ENCODE measurements around the gene SV2B.

Gene SV2B

GRCh38 chr15:91113030-91113429 lies 13.0 kb downstream of the SV2B start:
- H3K27ac ChIP-seq (replicated peaks), result no peak overlapping the region
- H3K27me3 ChIP-seq (ENCODE audit: insufficient read depth, poor library complexity, severe bottlenecking), result peaks cover 6% of the 10 kb centered on the region
- TF ChIP-seq CTCF (IDR thresholded peaks at IDR 0.05; ENCODE audit: insufficient read depth, low read length) (no peak), GABPA (IDR thresholded peaks at IDR 0.05; ENCODE audit: low read depth) (no peak), POLR2AphosphoS5 (IDR thresholded peaks at IDR 0.05; ENCODE audit: low read depth) (no peak), SPI1 (IDR thresholded peaks at IDR 0.05; ENCODE audit: borderline replicate concordance, low read depth) (no peak), REST (IDR thresholded peaks at IDR 0.05; ENCODE audit: insufficient replicate concordance, low read depth) (no peak)
- DNase-seq (ENCODE audit: low read depth in 1 of 2, low spot score in 1 of 2), result no peak
- no peak overlapping the region for H3K4me3 ChIP-seq (replicated peaks; ENCODE audit: insufficient read depth, low read length)

- no peak for DNase-seq (ENCODE audit: low read depth in 1 of 2, low spot score in 1 of 2)
- no peak overlapping the region for H3K4me3 ChIP-seq (replicated peaks; ENCODE audit: insufficient read depth, low read length)
- H3K27me3 ChIP-seq (ENCODE audit: insufficient read depth, poor library complexity, severe bottlenecking), result peaks cover 8% of the 10 kb centered on the region
- H3K27ac ChIP-seq (replicated peaks), result no peak overlapping the region
- TF ChIP-seq POLR2AphosphoS5 (IDR thresholded peaks at IDR 0.05; ENCODE audit: low read depth) (no peak), CTCF (IDR thresholded peaks at IDR 0.05; ENCODE audit: insufficient read depth, low read length) (no peak), REST (IDR thresholded peaks at IDR 0.05; ENCODE audit: insufficient replicate concordance, low read depth) (no peak), GABPA (IDR thresholded peaks at IDR 0.05; ENCODE audit: low read depth) (no peak), SPI1 (IDR thresholded peaks at IDR 0.05; ENCODE audit: borderline replicate concordance, low read depth) (no peak)
These were observed 14.2 kb downstream of the SV2B start for GRCh38 chr15:91114301-91114700.

GRCh38 chr15:91116113-91117067 lies 16.3 kb downstream of the SV2B start:
- no peak for DNase-seq (ENCODE audit: low read depth in 1 of 2, low spot score in 1 of 2)
- H3K27me3 ChIP-seq (ENCODE audit: insufficient read depth, poor library complexity, severe bottlenecking), result peaks cover 11% of the 10 kb centered on the region
- H3K27ac ChIP-seq (replicated peaks), result no peak overlapping the region
- no peak overlapping the region for H3K4me3 ChIP-seq (replicated peaks; ENCODE audit: insufficient read depth, low read length)
- TF ChIP-seq GABPA (IDR thresholded peaks at IDR 0.05; ENCODE audit: low read depth) (no peak), POLR2AphosphoS5 (IDR thresholded peaks at IDR 0.05; ENCODE audit: low read depth) (no peak), CTCF (IDR thresholded peaks at IDR 0.05; ENCODE audit: insufficient read depth, low read length) (no peak), SPI1 (IDR thresholded peaks at IDR 0.05; ENCODE audit: borderline replicate concordance, low read depth) (no peak), REST (IDR thresholded peaks at IDR 0.05; ENCODE audit: insufficient replicate concordance, low read depth) (no peak)

Data from HL-60 (cell line).